A673 (cell line): ENCODE data around the gene ERC1.

Experiments
- EZH2 ChIP-seq: fragments of 200-600 bp; sonication (generic); IDR thresholded peaks from 2 replicates; pipeline ENCODE4 v1.6.1; 2017; ENCODE audit warnings: borderline replicate concordance, low read depth, mild to moderate bottlenecking, mixed read lengths, antibody characterized with exemption, low read length; ENCODE audit not compliant: poor library complexity, severe bottlenecking
- TF ChIP-seq, protein P1 (sequence below): fragments of 300-800, 200-600 bp; sonication (generic); conservative IDR thresholded peaks from 2 replicates; pipeline ENCODE4 v1.5.1; 2017; ENCODE audit warnings: low read depth, mild to moderate bottlenecking, antibody characterized with exemption, low read length, moderate library complexity, mixed read lengths

DNA sequence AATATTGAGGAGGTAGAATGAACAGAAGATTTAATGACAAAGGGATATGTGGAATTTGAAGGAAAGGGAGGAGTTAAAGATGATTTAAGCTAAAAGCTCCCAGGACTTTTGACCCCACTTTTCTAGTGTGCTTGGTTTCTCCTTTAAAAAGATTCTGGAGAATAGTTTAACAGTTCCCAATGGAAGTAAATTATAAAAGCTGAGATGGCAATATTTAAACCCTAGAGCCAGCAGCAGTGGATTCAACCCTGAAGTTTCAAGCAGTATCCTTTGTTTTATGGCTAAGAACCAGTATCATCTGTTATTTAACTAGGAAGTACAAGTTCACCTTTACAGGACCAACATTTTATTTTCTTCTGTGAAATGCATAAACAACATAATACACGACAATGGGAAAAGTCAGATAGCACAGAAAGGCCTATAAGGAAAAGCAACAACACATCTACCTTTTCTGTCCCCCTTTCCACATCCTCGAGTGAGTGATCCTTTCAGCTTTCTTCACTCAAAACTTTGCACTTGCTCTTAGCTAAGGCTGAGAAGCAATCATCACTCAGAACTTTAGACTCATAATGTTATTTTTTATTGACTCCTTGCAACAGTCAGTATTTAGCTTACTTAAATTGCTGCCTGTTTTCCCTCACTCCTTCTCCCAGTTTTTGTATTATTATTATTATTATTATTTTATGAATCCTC is 338.9 kb downstream of the ERC1 start:
- TF ChIP-seq, protein P1, sequence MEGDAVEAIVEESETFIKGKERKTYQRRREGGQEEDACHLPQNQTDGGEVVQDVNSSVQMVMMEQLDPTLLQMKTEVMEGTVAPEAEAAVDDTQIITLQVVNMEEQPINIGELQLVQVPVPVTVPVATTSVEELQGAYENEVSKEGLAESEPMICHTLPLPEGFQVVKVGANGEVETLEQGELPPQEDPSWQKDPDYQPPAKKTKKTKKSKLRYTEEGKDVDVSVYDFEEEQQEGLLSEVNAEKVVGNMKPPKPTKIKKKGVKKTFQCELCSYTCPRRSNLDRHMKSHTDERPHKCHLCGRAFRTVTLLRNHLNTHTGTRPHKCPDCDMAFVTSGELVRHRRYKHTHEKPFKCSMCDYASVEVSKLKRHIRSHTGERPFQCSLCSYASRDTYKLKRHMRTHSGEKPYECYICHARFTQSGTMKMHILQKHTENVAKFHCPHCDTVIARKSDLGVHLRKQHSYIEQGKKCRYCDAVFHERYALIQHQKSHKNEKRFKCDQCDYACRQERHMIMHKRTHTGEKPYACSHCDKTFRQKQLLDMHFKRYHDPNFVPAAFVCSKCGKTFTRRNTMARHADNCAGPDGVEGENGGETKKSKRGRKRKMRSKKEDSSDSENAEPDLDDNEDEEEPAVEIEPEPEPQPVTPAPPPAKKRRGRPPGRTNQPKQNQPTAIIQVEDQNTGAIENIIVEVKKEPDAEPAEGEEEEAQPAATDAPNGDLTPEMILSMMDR: no peak
- TF ChIP-seq EZH2: no peak
